COLO668 (cell line): ENCODE data around the gene CFAP52.
A peak's percentile ranks its signal among the peaks of the same experiment; 100 is the strongest.
"Not testable (repeated sequence)": the region's sequence is repeated elsewhere in the genome, so short reads cannot be mapped to it uniquely, and the experiment has no call there.

Source experiments
- DNase-seq: peaks from one replicate; lab custom pipeline; 2025; ENCODE audit not compliant: unreplicated experiment; lab: John Stamatoyannopoulos, UW

The CFAP52 gene

DNA sequence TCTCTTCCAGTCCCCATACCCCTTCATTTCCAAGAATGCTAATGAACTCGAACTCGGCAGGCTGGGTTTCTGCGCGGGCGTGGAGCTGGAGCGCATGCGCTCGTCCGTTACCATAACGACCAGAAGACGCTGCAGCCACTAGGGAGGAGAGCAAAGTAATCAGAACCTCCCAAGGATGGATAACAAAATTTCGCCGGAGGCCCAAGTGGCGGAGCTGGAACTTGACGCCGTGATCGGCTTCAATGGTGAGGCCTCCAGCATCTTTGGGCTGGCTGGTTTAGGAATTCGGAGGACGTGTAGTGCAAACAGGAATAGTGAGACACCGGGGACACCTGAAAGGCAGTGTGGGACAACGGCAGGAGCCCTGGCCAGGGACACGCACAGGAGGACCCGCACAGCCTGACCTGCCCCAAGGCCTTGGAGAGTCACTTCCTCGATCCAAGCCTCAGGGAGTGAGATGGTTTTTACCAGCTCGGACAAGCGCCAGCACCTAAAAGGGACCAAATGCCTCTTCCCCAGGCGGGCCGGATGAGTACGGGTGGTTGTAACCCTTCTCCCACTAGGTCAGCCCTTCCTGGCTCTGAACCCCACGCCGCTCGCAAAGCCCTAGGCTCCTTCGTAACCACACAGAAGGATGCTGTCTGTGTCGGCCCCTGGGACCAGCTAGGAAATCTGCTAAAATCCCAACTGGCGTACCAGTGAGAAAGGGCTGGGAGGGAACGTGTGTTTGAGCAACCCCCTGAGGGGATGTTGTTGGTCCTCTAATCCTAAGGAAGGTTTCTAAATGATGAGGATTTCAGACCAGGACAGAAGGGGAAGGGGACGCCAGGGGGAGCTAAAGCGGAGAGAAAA, at the start of gene CFAP52:
TSS of gene CFAP52 (plus strand) at position 122 of the 852 bp plus-strand sequence. CDS start at position 176, 54 bp downstream.
- DNase-seq: peak; percentile 54

DNA sequence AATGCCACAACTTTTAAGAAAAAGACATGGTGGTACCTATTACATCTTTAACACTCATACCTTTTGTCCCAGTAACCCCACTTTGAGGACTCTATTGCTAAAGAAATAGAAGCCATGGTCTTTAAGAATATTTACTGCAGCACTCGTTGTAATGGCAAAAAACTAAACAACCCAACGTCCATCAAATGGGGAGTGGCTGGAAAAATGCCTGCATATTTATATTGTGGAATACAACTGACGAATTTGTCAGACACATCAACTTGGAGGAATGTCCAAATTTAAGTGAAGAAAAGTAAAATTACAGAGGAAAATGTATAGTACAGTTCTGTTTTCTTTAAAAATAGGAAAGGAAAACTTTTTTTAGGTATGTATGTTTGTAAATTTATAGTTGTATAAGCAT, 48.7 kb upstream of the CFAP52 start:
- DNase-seq: no peak

DNA sequence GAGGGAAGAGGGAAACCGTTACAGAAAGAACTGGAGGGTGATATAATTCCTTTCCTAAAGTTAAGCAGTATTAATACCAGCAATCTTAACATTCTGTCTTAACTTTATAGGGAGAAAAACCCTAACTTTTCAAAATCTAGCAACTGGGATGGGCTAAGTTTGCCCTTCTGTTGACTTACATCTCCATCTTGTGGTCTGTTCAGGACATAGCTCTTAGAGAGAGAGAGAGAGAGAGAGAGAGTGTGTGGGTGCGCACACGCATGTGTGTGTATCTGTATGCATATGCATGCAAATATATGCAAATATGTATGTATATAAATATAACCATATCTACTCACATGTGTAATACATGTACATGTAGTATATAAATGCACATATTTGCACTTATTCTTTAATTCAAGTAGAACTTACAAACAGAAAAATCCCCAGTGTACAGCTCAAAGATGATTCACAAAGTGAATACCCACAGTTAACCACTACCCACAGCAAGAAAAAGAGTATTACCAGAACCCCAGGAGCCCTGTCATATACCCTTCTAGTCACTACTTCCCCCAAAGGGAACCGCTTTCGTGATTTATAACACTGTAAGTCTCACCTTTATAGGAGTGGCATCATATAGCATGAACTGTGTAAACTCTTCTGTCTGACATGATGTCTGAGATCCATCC, 47.3 kb upstream of the CFAP52 start:
- DNase-seq: no peak

GRCh38 chr17:9531034-9531433, 45.4 kb upstream of the CFAP52 start:
- DNase-seq: no peak

DNA sequence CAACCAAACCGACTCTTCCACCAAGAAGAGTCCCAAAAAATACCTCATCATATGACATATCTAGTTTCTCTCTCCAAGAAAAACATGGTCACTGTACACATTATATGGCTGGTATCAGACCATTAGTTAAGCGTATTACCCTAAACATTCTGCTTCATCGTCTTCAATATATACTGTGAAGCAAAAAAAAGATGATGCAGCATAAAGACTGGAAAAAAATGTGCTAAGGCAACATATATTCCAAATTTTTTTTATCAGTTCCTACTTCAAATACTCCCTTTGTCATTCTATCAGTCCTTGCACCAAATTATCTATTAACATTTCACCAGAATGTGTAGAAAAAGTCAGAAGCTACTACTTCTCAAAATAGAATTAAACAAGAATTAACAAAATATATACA, 43.7 kb upstream of the CFAP52 start:
- no peak for DNase-seq

- DNase-seq: no peak
These were observed 43.0 kb upstream of the CFAP52 start for GRCh38 chr17:9533441-9533840.

DNA sequence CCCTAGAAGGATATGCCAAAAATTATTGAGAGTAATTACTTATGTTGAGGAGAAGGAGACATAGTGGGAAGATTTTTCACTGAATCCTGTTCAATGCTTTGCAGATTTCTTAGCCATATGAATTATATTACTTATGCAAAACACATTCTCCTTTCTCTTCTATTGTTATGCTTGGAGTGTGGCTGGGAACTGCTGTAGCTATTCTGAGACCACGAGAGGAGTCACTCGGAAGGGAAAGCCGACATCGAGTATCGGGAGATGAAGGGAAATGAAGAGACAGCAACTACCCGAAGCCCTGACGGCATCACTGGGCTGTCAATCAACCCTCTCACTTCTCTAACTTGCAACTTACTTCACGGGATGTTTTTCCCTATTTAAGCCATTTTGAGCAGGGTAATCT, 40.4 kb upstream of the CFAP52 start:
- no peak for DNase-seq

- DNase-seq: no peak
These were observed 39.2 kb upstream of the CFAP52 start for GRCh38 chr17:9537177-9537776.

DNA sequence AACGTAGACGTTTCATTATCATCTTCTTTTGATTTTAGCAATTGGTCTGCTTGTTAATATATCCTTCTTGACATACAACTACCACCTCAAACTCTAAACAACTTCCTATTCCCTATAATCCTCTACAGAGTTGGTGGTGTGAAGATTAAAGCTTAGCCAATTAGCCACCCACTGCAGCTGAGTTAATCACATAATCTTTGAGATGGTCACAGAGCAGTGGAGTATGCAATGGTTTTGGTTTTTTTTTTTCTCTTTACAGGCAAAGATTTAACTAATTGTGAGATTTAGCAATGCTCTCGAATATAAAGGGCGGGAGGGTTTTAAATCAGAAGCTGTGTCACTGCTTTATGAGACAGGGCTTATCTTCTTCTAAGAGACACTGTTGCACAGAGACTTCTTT, 37.8 kb upstream of the CFAP52 start:
- no peak for DNase-seq

GRCh38 chr17:9541718-9542117, 34.7 kb upstream of the CFAP52 start:
- DNase-seq: no peak

DNA sequence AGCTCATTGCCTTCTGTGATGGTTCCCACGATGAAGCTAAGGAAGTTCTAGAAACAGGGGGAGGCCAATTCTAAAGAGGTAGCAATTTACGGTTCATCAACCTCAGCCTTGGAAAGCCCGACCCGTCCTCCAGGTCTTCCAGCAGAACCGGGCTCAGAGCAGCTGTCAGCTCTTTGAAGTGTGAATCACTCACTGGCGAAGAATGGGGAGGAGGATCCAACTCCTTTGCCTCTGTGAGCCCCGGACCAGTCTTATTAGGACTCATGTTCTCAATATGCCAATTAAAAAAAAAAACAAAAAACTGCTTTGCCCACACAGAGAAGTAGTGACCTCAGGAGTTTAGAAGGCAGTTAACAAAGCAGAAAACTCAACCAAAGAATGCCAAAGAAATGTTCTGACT, 32.2 kb upstream of the CFAP52 start:
- DNase-seq: no peak

DNA sequence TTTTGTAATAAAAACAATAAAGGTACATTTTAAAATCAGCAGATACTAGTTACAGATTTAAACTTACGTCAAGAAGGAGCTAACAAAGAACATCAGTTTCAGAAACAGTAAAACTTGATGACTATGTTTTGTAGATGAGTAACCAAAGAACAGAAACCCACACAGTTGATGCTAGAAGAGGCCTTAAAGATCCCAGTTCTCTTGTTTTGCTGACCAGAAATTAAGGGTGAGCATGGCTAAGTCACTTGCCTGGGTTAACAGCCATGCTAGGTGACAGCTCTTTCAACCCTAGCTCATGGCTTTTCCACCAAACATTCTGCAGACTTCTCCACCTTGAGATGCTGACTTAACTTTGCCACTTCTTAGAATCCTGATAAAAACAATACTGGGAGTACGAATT, 27.2 kb upstream of the CFAP52 start:
- no peak for DNase-seq

DNA sequence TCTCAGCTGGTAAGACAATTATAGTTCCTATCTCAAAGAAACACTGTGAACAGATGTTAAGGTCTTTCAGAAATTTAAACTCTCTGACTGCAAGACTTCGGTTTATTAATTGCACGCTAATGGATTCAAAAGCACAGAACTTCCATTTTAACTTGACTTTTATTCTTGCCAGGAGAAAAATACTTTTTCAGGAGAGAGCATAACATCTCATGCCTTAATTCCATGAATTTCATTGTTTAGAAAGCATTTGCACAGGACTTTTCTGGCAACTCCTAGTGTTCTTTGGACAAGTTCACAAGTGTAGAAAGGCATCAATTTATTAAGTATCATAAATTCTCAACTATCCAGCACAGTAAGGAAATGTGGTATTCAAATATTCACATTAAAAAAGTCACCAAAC, 23.3 kb upstream of the CFAP52 start:
- no peak for DNase-seq

GRCh38 chr17:9553596-9553995, 22.8 kb upstream of the CFAP52 start:
- DNase-seq: no peak

GRCh38 chr17:9554715-9555114, 21.7 kb upstream of the CFAP52 start:
- DNase-seq: peak; percentile 1

GRCh38 chr17:9557161-9557755, 19.2 kb upstream of the CFAP52 start:
- no peak for DNase-seq

DNA sequence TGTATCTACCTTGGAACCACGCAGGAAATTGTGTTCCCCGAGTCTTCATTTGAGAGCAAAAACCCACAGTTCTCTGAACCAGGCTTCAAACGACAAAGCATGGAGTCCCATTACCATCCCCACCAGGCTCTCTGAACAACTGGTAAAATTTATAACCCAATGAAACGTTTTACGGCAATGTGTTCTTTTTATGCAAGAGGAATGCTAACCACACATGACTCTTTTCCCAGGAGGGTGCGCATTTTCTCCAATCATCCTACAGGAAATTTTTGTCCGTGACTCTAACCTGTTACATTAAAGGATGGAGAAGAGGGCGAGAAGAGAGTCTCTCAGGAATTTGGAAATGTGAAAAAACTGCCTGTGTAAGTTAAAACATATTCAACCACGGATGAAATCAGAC, 18.6 kb upstream of the CFAP52 start:
- DNase-seq: no peak

- DNase-seq: no peak
These were observed 12.3 kb upstream of the CFAP52 start for GRCh38 chr17:9564104-9564503.

DNA sequence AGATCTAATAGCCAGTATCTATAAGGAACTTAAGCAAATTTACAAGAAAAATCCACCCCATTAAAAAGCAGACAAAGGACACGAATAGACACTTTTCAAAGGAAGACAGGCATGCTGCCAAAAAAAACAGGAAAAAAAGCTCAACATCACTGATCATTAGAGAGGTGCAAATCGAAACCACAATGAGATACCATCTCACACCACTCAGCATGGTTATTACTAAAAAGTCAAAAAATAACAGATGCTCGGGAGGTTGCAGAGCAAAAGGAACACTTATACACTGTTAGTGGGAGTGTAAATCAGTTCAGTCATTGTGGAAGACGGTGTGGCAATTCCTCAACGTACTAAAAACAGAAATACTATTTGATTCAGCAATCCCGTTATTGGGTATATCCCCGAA, 10.4 kb upstream of the CFAP52 start:
- no peak for DNase-seq

DNA sequence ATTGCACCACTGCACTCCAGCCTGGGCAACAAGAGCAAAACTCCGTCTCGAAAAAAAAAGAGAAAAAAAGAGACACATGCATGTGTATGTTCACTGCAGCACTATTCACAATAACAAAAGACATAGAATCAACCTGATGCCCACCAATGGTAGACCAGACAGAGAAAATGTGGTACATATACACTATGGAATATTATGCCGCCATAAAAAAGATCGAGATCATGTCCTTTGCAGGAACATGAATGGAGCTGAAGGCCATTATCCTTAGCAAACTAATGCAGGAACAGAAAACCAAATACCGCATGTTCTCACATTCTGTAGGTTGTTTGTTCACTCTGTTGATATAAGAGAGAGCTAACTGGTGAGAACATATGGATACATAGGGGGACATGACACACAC, 9.7 kb upstream of the CFAP52 start:
- not testable (repeated sequence) for DNase-seq

- no peak for DNase-seq
These were observed 8.4 kb upstream of the CFAP52 start for GRCh38 chr17:9568004-9568403.
